HG03571 (cell line): ENCODE measurements around the gene BATF2.
A peak's percentile ranks its signal among the peaks of the same experiment; 100 is the strongest.
"Not testable (repeated sequence)": the region's sequence is repeated elsewhere in the genome, so short reads cannot be mapped to it uniquely, and the experiment has no call there.

Experiments
- ATAC-seq: cut with Tn5 transposase; IDR thresholded peaks from one replicate; pipeline ENCODE4 v1.9.1; 2021; ENCODE audit not compliant: unreplicated experiment

BATF2 gene

GRCh38 chr11:64996710-64997380, at the start of gene BATF2:
TSS of gene BATF2 (minus strand) at chr11:64996971. CDS start at chr11:64996914, 57 bp downstream.
- no peak for ATAC-seq

GRCh38 chr11:65045728-65046127, 49.0 kb upstream of the BATF2 start:
- ATAC-seq = no peak

GRCh38 chr11:65045061-65045460, 48.3 kb upstream of the BATF2 start:
- no peak for ATAC-seq

GRCh38 chr11:65043881-65044501, 47.2 kb upstream of the BATF2 start:
- no peak for ATAC-seq

- no peak for ATAC-seq
Observed at GRCh38 chr11:65042891-65043290, 46.1 kb upstream of the BATF2 start.

GRCh38 chr11:65040847-65041622, 44.3 kb upstream of the BATF2 start, which contains the start of gene SAC3D1:
TSS of gene SAC3D1 (plus strand) at chr11:65041210. CDS start at chr11:65041293, 83 bp downstream.
- ATAC-seq = peak; percentile 86

- ATAC-seq = no peak
Observed at GRCh38 chr11:65040520-65040846, 43.7 kb upstream of the BATF2 start.

GRCh38 chr11:65036931-65037330, 40.2 kb upstream of the BATF2 start:
- no peak for ATAC-seq

GRCh38 chr11:65035579-65035978, 38.8 kb upstream of the BATF2 start:
- ATAC-seq = no peak

- ATAC-seq = no peak
Observed at GRCh38 chr11:65034423-65034822, 37.7 kb upstream of the BATF2 start.

- no peak for ATAC-seq
Observed at GRCh38 chr11:65032216-65032615, 35.4 kb upstream of the BATF2 start.

- peak; percentile 71 for ATAC-seq
Observed at GRCh38 chr11:65027213-65028067, 30.7 kb upstream of the BATF2 start, which contains the start of gene SNX15. TSS of gene SNX15 (plus strand) at chr11:65027439. CDS start at chr11:65027538, 99 bp downstream.

- ATAC-seq = no peak
Observed at GRCh38 chr11:65026810-65027209, 30.0 kb upstream of the BATF2 start.

- not testable (repeated sequence) for ATAC-seq
Observed at GRCh38 chr11:65023502-65023901, 26.7 kb upstream of the BATF2 start.

- ATAC-seq = no peak
Observed at GRCh38 chr11:65021509-65021908, 24.7 kb upstream of the BATF2 start.

- no peak for ATAC-seq
Observed at GRCh38 chr11:65021003-65021402, 24.2 kb upstream of the BATF2 start.

GRCh38 chr11:65019824-65020223, 23.1 kb upstream of the BATF2 start:
- ATAC-seq = no peak

GRCh38 chr11:65017937-65018336, 21.2 kb upstream of the BATF2 start:
- ATAC-seq = no peak

GRCh38 chr11:65016705-65017104, 19.9 kb upstream of the BATF2 start:
- ATAC-seq = no peak

GRCh38 chr11:65014726-65015227, 18.0 kb upstream of the BATF2 start:
- no peak for ATAC-seq
